Fibroblast of mammary gland (primary cell): Measurements from ENCODE around the gene FSTL4.

Experiments
- DNase-seq: peaks from one replicate; pipeline ENCODE4 v3.0.0-alpha.2; 2010; ENCODE audit warnings: low read depth
- H3K4me3 ChIP-seq: 2 replicates; pipeline ENCODE4 v1.5.1; 2011; ENCODE audit warnings: low read depth, mild to moderate bottlenecking, low read length, moderate library complexity; ENCODE audit not compliant: control insufficient read depth
- CTCF ChIP-seq: conservative IDR thresholded peaks from 2 replicates; pipeline ENCODE4 v1.5.1; 2011; ENCODE audit warnings: low read depth, low read length, inconsistent platforms; ENCODE audit not compliant: control insufficient read depth, insufficient read depth

The FSTL4 gene

GRCh38 chr5:133246376-133247150 is 365.8 kb downstream of the FSTL4 start:
- no peak overlapping the region for H3K4me3 ChIP-seq
- TF ChIP-seq CTCF: no peak
- no peak for DNase-seq

GRCh38 chr5:133246053-133246370 is 366.3 kb downstream of the FSTL4 start:
- no peak for TF ChIP-seq CTCF
- no peak for DNase-seq

GRCh38 chr5:133245191-133246052 is 366.9 kb downstream of the FSTL4 start:
- H3K4me3 ChIP-seq: no peak overlapping the region
- DNase-seq: peak; percentile 97
- TF ChIP-seq CTCF: no peak

More at GRCh38 chr5:133246053-133246370, 366.3 kb downstream of the FSTL4 start:
- no peak overlapping the region for H3K4me3 ChIP-seq

GRCh38 chr5:133244242-133244641 is 368.1 kb downstream of the FSTL4 start:
- no peak for DNase-seq
- TF ChIP-seq CTCF: no peak
- H3K4me3 ChIP-seq: no peak overlapping the region

GRCh38 chr5:133243196-133243595 is 369.1 kb downstream of the FSTL4 start:
- TF ChIP-seq CTCF: no peak
- no peak overlapping the region for H3K4me3 ChIP-seq
- no peak for DNase-seq

- no peak for TF ChIP-seq CTCF
Measured at GRCh38 chr5:133242221-133242835, 370.0 kb downstream of the FSTL4 start.

More at GRCh38 chr5:133242221-133242835, 370.0 kb downstream of the FSTL4 start:
- no peak for DNase-seq
- H3K4me3 ChIP-seq: no peak overlapping the region
